ENCODE data around the gene ATG16L1. TPM values are rescaled to one million over a fixed set of nuclear protein-coding genes. Genes with fewer than 3 reads are reported as not detected.

ATG16L1 gene
- total RNA-seq, 1 donor from 2014 or later, result 49.9 TPM

- Mint-ChIP-seq H3K9me3 (no peaks in the 10 kb centered on the region), H3K4me1 (peaks cover 53% of the 10 kb centered on the region), H3K36me3 (ENCODE audit: low read depth) (peaks cover 33% of the 10 kb centered on the region), H3K4me3 (peak overlapping the region; percentile 92), H3K27ac (peak overlapping the region; percentile 91), H3K27me3 (no peaks in the 10 kb centered on the region)
- ATAC-seq (ENCODE audit: low read depth), result no peak
- POLR2A ChIA-PET, result interaction anchor here (0.5 to 2.6 kb wide), 9 partner anchors 11 to 192 kb away, joined by 3 to 19 read pairs (median 7); partner anchors contain the start of genes DGKD and INPP5D
- CTCF ChIA-PET, result interaction anchor here (1.2 to 2.9 kb wide), 5 partner anchors 105 to 399 kb away, joined by 3 to 24 read pairs (median 3); no protein-coding TSS in a partner anchor
- intact Hi-C loops (cut with micrococcal nuclease), result loop anchor here (5.0 kb wide), 4 partner anchors 130 to 555 kb away; partner anchors contain the start of gene GIGYF2
- TF ChIP-seq CTCF (IDR thresholded peaks at IDR 0.05), result no peak
- no peak for DNase-seq
These were observed 754 bp downstream of the ATG16L1 start for GRCh38 chr2:233252227-233252626.

- peaks cover 60% of the 10 kb centered on the region for H3K36me3 Mint-ChIP-seq (ENCODE audit: low read depth)
These were observed 3.7 kb downstream of the ATG16L1 start for GRCh38 chr2:233255151-233255550.

GRCh38 chr2:233256048-233256447 is 4.6 kb downstream of the ATG16L1 start:
- DNase-seq (no peak), ATAC-seq (ENCODE audit: low read depth) (no peak)
- no peak overlapping the region for H3K27ac Mint-ChIP-seq
- peaks cover 44% of the 10 kb centered on the region for H3K4me1 Mint-ChIP-seq
- ChIA-PET CTCF (no interaction called here), POLR2A (no interaction called here)
- H3K4me3 Mint-ChIP-seq, result no peak overlapping the region
- no peaks in the 10 kb centered on the region for H3K9me3 Mint-ChIP-seq
- intact Hi-C loops (cut with micrococcal nuclease), result no loop called here
- no peaks in the 10 kb centered on the region for H3K27me3 Mint-ChIP-seq
- peaks cover 69% of the 10 kb centered on the region for H3K36me3 Mint-ChIP-seq (ENCODE audit: low read depth)
- no peak for TF ChIP-seq CTCF (IDR thresholded peaks at IDR 0.05)

More at GRCh38 chr2:233255151-233255550, 3.7 kb downstream of the ATG16L1 start:
- intact Hi-C loops (cut with micrococcal nuclease), result no loop called here
- H3K9me3 Mint-ChIP-seq, result no peaks in the 10 kb centered on the region
- no peaks in the 10 kb centered on the region for H3K27me3 Mint-ChIP-seq
- H3K4me3 Mint-ChIP-seq, result no peak overlapping the region
- TF ChIP-seq CTCF (IDR thresholded peaks at IDR 0.05), result no peak
- DNase-seq (no peak), ATAC-seq (ENCODE audit: low read depth) (no peak)
- H3K27ac Mint-ChIP-seq, result peak overlapping the region; percentile 59
- CTCF ChIA-PET, result no interaction called here
- H3K4me1 Mint-ChIP-seq, result peaks cover 49% of the 10 kb centered on the region
- POLR2A ChIA-PET, result no interaction called here

DNA sequence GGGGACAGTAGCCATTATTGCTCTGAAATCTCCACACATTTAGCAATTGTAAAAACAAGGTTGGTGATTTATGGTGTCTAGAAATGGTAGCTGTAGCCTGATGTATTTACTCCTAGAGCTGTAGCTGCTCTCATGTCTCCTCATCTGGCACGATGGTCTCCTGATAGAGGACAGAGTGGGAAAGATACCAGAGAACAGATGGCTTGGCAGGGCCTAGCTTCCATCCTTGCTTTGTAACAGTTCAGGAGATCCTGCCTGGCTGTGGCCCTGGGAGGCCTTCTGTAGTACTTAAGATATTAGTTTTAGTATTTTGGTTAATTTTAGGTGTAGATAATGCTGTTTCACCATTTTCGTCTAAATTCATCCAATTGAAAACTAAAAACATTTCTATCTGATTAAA is 6.7 kb downstream of the ATG16L1 start:
- Mint-ChIP-seq H3K4me3 (no peak overlapping the region), H3K27ac (no peak overlapping the region), H3K9me3 (no peaks in the 10 kb centered on the region), H3K36me3 (ENCODE audit: low read depth) (peaks cover 82% of the 10 kb centered on the region), H3K4me1 (peaks cover 42% of the 10 kb centered on the region), H3K27me3 (no peaks in the 10 kb centered on the region)
- DNase-seq (no peak), ATAC-seq (ENCODE audit: low read depth) (no peak)
- ChIA-PET POLR2A (no interaction called here), CTCF (no interaction called here)
- intact Hi-C loops (cut with micrococcal nuclease), result no loop called here
- TF ChIP-seq CTCF (IDR thresholded peaks at IDR 0.05), result no peak

GRCh38 chr2:233259730-233260129 is 8.3 kb downstream of the ATG16L1 start:
- intact Hi-C loops (cut with micrococcal nuclease), result no loop called here
- ChIA-PET POLR2A (no interaction called here), CTCF (no interaction called here)

More at GRCh38 chr2:233259730-233260129, 8.3 kb downstream of the ATG16L1 start:
- Mint-ChIP-seq H3K27me3 (no peaks in the 10 kb centered on the region), H3K27ac (no peak overlapping the region), H3K9me3 (no peaks in the 10 kb centered on the region), H3K4me3 (no peak overlapping the region), H3K36me3 (ENCODE audit: low read depth) (peaks cover 88% of the 10 kb centered on the region), H3K4me1 (peaks cover 31% of the 10 kb centered on the region)
- DNase-seq (no peak), ATAC-seq (ENCODE audit: low read depth) (no peak)
- TF ChIP-seq CTCF (IDR thresholded peaks at IDR 0.05), result no peak
